AG09309 (cell line): ENCODE results near the gene PIK3R5.

Experiments used
- DNase-seq: peaks from one replicate; pipeline ENCODE4 v3.0.0-alpha.2; 2010; ENCODE audit warnings: low read depth
- H3K4me3 ChIP-seq: 2 replicates; pipeline ENCODE4 v1.5.1; 2011; ENCODE audit warnings: mild to moderate bottlenecking, low read depth, low read length, moderate library complexity; ENCODE audit not compliant: control insufficient read depth
- TF ChIP-seq, protein P1 (sequence below): IDR thresholded peaks from 2 replicates; pipeline ENCODE4 v1.5.1; 2011; ENCODE audit warnings: mild to moderate bottlenecking, low read depth, low read length, inconsistent platforms; ENCODE audit not compliant: insufficient read depth, control insufficient read depth; ENCODE audit errors: missing control alignments

PIK3R5 gene

DNA sequence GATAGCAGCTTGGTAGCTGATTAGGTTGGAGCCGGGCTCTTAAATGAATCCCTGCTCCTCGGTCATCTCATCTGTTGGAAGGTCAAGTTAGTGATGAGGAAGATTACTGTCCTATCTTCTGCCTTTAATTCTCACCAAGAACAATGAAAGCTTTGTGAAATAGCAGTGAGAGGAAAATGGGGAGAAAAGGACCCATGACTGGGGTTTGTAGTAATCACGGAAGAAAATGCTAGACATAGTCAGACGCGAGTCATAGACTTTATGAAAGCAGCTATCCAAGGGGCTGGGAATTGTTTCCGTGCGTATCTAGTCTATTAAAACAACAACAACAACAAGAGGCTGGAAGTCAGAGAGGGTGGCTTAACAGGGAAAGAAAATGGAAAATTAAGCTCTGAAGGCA lies 18.3 kb downstream of the PIK3R5 start:
- TF ChIP-seq, protein P1, sequence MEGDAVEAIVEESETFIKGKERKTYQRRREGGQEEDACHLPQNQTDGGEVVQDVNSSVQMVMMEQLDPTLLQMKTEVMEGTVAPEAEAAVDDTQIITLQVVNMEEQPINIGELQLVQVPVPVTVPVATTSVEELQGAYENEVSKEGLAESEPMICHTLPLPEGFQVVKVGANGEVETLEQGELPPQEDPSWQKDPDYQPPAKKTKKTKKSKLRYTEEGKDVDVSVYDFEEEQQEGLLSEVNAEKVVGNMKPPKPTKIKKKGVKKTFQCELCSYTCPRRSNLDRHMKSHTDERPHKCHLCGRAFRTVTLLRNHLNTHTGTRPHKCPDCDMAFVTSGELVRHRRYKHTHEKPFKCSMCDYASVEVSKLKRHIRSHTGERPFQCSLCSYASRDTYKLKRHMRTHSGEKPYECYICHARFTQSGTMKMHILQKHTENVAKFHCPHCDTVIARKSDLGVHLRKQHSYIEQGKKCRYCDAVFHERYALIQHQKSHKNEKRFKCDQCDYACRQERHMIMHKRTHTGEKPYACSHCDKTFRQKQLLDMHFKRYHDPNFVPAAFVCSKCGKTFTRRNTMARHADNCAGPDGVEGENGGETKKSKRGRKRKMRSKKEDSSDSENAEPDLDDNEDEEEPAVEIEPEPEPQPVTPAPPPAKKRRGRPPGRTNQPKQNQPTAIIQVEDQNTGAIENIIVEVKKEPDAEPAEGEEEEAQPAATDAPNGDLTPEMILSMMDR: no peak
- DNase-seq: no peak
- no peak overlapping the region for H3K4me3 ChIP-seq

DNA sequence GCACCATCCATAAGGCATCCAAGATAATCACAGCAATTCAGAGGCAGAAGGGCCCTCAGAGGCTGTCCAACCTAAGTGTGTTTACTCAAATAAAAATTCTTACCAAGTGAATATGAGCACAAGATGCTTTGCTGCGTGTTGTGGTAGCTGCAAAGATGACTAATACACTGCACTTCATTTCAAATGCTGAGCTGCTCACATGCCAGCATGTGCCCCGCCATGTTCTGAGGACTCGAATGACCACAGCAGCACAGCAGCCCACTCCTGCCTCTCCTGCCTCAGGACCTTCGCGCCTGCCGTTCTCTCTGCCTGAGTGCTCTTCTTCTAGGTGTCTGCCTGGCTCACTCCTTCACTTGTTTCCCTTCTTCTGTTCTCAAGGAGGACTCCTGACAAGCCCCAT lies 19.0 kb downstream of the PIK3R5 start:
- H3K4me3 ChIP-seq: no peak overlapping the region
- TF ChIP-seq, protein P1: no peak
- peak; percentile 11 for DNase-seq

DNA sequence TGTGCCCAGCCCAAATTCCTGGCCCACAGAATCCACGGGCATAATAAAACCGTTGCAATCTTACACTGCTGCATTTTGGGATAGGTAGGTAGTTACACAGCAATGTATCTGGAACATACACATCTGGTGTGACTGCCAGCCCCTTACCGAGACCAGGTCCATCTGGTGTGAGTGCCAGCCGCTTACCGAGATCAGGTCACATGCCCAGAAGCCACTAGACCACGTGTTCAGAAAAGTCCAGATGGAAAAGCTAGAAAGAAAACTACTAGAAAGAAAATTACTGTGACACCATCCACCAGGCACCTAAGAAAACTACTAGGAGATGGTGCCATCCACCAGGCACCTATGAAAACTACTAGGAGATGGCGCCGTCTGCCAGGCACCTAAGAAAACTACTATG lies 19.4 kb downstream of the PIK3R5 start:
- H3K4me3 ChIP-seq: no peak overlapping the region
- TF ChIP-seq, protein P1: no peak
- no peak for DNase-seq

DNA sequence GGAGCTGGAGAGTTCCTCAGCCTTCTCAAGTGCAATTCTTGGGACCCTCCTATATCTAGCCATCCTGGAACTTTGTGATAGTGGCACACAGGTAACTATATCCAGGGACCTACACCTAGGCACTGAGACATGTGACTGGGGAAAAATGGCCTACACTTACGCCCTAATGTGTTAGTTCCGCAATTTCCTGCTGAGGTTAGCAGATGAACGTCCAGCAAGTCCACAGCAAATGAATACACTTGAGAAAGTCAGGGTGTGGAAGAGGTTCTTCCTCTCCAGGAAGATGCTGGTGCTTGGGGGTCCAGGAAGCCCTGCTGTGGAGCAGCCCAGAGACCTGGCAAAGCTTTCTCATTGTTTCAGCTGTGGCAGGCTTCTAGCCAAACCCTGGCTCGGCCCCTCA lies 20.8 kb downstream of the PIK3R5 start:
- no peak for DNase-seq
- TF ChIP-seq, protein P1: no peak
- no peak overlapping the region for H3K4me3 ChIP-seq

DNA sequence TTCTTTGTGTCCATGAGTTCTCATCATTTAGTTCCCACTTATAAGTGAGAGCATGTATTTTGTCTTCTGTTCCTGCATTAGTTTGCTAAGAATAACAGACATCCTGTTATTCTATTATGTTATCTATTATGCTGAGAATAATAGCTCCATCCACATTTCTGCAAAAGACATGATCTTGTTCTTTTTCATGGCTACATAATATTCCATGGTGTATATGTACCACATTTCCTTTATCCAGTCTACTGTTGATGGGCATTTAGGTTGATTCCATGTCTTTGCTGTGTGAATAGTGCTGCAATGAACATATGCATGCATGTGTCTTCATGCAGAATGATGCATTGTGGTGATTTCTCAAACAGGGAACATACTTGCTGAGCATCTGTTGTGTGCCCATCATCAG lies 21.4 kb downstream of the PIK3R5 start:
- no peak overlapping the region for H3K4me3 ChIP-seq
- TF ChIP-seq, protein P1: no peak
- DNase-seq: no peak

DNA sequence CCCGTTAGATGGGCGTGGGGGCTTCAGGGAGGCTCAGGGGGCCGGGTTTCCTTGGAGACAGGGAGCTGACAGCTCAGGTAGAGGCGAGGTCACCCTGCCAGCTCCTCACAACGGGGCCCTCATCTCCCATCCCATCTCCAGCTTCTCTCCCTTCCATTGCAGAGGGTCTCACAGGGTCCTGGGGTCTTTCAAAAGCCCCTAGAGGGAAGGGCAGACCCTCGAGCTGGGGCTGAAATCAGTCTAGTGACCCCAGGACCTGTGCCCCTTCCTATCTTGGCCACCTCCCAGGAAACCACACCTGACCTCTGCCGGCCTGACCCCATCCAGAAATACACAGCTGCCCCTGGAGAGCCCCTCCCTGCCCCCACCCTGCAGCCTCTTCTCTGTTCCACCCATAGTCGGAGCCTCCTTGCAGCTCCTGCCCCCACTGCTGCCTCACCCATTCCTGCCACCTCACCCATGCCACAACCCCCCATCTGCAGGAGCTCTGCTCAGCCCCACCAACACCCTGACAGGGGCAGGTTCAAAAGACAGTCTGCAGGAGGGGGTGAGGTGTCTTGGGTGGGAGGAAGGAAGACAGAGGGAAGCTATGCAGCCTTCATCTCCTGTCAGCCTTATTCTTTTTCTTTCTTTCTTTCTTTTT lies 23.4 kb downstream of the PIK3R5 start:
- H3K4me3 ChIP-seq: no peak overlapping the region
- TF ChIP-seq, protein P1: no peak
- no peak for DNase-seq
